AG04449 (cell line): ENCODE data around the gene WDR26.
A peak's percentile ranks its signal among the peaks of the same experiment; 100 is the strongest.

ENCODE experiments used
- CTCF ChIA-PET: fragments of 350-600 bp; formaldehyde crosslinking; extraction: SDS; loops from one replicate; lab custom pipeline; 2021; ENCODE audit warnings: antibody characterized with exemption; lab: Yijun Ruan, JAX
- POLR2A ChIA-PET: fragments of 400-600, 350-600 bp; formaldehyde crosslinking; extraction: SDS; loops from one replicate; lab custom pipeline; 2020; ENCODE audit warnings: antibody characterized with exemption, inconsistent platforms; lab: Yijun Ruan, JAX
- DNase-seq: peaks from one replicate; pipeline ENCODE4 v3.0.0-alpha.2; 2010; ENCODE audit warnings: low read depth, low spot score
- H3K4me3 ChIP-seq: 2 replicates; pipeline ENCODE4 v1.5.1; 2011; ENCODE audit warnings: low read depth, mild to moderate bottlenecking, control low read depth, low read length
- TF ChIP-seq, protein P1 (sequence below): IDR thresholded peaks from one replicate; pipeline ENCODE4 v1.5.1; 2011; ENCODE audit warnings: mild to moderate bottlenecking, moderate library complexity, low read length, control low read depth, inconsistent platforms; ENCODE audit not compliant: insufficient read depth; ENCODE audit errors: missing control alignments

Gene WDR26

DNA sequence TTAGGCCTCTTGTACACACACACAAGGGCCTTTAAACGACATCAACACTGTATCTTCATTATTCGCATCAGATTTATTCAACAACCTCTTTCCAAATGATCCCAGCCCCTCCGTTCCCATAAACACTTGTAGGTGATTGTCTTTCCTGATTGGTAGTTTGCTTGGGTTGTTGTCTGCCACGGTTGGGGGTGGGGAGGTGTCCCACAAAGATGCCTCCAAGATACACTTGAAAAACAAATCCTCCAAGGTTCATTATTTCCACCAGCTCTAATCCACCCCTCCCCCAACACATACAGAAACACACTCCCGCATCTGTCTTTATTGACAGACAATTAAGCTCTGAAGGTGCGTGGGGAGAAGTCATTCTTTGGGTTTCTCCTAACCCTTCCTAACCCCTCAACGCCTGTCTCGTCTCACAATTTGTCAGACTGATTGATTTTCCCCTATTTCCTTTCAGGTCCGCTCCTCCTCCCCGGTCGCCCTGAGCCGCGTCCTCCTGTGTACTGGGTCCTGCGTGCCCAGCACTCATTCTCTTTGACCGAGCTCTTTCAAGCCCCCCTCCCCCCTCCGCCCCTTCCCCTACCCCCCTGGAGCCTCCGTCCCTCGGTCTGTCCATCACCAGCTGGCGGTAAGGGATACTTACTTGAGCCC is 1.4 kb downstream of the WDR26 start:
- CTCF ChIA-PET, result interaction anchor here (3.9 kb wide), 1 partner anchor 23 kb away, joined by 21 read pairs; no protein-coding TSS in a partner anchor
- TF ChIP-seq, protein P1, sequence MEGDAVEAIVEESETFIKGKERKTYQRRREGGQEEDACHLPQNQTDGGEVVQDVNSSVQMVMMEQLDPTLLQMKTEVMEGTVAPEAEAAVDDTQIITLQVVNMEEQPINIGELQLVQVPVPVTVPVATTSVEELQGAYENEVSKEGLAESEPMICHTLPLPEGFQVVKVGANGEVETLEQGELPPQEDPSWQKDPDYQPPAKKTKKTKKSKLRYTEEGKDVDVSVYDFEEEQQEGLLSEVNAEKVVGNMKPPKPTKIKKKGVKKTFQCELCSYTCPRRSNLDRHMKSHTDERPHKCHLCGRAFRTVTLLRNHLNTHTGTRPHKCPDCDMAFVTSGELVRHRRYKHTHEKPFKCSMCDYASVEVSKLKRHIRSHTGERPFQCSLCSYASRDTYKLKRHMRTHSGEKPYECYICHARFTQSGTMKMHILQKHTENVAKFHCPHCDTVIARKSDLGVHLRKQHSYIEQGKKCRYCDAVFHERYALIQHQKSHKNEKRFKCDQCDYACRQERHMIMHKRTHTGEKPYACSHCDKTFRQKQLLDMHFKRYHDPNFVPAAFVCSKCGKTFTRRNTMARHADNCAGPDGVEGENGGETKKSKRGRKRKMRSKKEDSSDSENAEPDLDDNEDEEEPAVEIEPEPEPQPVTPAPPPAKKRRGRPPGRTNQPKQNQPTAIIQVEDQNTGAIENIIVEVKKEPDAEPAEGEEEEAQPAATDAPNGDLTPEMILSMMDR, result no peak
- H3K4me3 ChIP-seq, result peak overlapping the region; percentile 86
- no peak for DNase-seq
- POLR2A ChIA-PET, result interaction anchor here (0.6 kb wide), 1 partner anchor 40 kb away, joined by 3 read pairs; no protein-coding TSS in a partner anchor

DNA sequence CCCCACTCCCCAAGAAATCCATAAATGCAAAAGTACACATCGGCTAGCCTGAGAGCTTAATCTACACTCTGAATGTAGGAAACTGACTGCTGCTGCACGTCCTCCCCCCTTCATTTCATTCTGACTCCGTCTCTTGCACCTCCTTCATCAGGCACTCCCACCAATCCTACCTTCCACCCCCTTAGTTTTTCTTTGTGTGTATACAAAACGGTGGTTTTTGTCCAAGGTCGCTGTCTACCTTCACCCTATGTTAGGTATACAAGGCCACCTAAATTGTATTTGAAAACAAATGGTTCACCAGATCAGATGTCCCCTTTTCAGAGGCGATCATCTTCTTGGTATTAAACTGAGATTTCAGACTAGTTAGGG is 1.9 kb downstream of the WDR26 start:
- DNase-seq, result no peak
- ChIA-PET POLR2A (no interaction called here), CTCF (interaction anchor here (3.9 kb wide), 1 partner anchor 24 kb away, joined by 21 read pairs; no protein-coding TSS in a partner anchor)
- peak overlapping the region; percentile 86 for H3K4me3 ChIP-seq
- TF ChIP-seq, protein P1, result no peak

DNA sequence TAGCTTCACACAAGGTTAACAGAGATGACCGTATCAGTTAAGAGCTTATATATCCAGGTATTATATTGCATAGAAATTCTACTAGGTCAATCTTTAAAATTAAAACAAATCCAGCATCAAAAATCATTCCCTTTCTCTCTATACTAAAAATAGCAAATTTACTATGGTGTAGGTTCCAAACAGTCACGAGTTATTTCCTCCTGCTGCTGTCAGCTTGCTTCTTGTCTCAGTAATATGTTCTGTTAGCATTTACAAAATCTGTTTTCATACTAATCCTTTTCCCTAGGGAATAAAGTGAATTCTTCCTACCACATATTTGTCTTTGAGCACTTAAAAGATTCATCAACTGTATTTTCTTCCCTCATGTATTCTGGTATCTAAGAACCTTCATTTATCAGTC is 2.5 kb downstream of the WDR26 start:
- no peak for DNase-seq
- peak overlapping the region; percentile 86 for H3K4me3 ChIP-seq
- TF ChIP-seq, protein P1, result no peak
- POLR2A ChIA-PET, result no interaction called here
- CTCF ChIA-PET, result interaction anchor here (0.8 to 3.9 kb wide), 2 partner anchors 25 to 63 kb away, joined by 3 to 21 read pairs; no protein-coding TSS in a partner anchor

- CTCF ChIA-PET, result interaction anchor here (0.8 to 3.9 kb wide), 3 partner anchors 25 to 315 kb away, joined by 3 to 21 read pairs (median 4); no protein-coding TSS in a partner anchor
- H3K4me3 ChIP-seq, result peak overlapping the region; percentile 86
- no peak for DNase-seq
- POLR2A ChIA-PET, result no interaction called here
- TF ChIP-seq, protein P1, result no peak
These were observed 2.9 kb downstream of the WDR26 start for GRCh38 chr1:224431726-224432125.

GRCh38 chr1:224430511-224431113 is 4.0 kb downstream of the WDR26 start:
- ChIA-PET POLR2A (no interaction called here), CTCF (interaction anchor here (1.2 to 3.9 kb wide), 4 partner anchors 26 to 492 kb away, joined by 3 to 21 read pairs (median 5); no protein-coding TSS in a partner anchor)
- H3K4me3 ChIP-seq, result peak overlapping the region; percentile 2
- TF ChIP-seq, protein P1, result no peak
- no peak for DNase-seq
